Choroid plexus epithelial cell (primary cell): Measurements from ENCODE around the gene EIF3J.

Experiments
- DNase-seq: peaks from one replicate; pipeline ENCODE4 v3.0.0-alpha.2; 2010; ENCODE audit warnings: low read depth
- H3K4me3 ChIP-seq: 2 replicates; pipeline ENCODE4 v1.5.1; 2011; ENCODE audit warnings: low read depth, mild to moderate bottlenecking, control low read depth, low read length, moderate library complexity
- CTCF ChIP-seq: conservative IDR thresholded peaks from 2 replicates; pipeline ENCODE4 v1.5.1; 2011; ENCODE audit warnings: low read depth, mild to moderate bottlenecking, control low read depth, inconsistent platforms, low read length, moderate library complexity

Gene EIF3J

GRCh38 chr15:44606740-44607139 lies 69.8 kb downstream of the EIF3J start:
- no peak for DNase-seq
- no peak for TF ChIP-seq CTCF
- H3K4me3 ChIP-seq = no peak overlapping the region
